Smooth muscle cell of the brain vasculature (primary cell): Measurements from ENCODE around the gene DMRTB1.
A peak's percentile ranks its signal among the peaks of the same experiment; 100 is the strongest.
"Not testable (repeated sequence)": the region's sequence is repeated elsewhere in the genome, so short reads cannot be mapped to it uniquely, and the experiment has no call there.

ENCODE experiments used
- DNase-seq: peaks from one replicate; pipeline ENCODE4 v3.0.0-alpha.2; 2012; ENCODE audit warnings: low read depth, low spot score

Gene DMRTB1

GRCh38 chr1:53459321-53460175 lies at the start of gene DMRTB1:
DMRTB1 (plus strand) TSS chr1:53459399; CDS start chr1:53459454, 55 bp downstream.
- no peak for DNase-seq

- no peak for DNase-seq
Observed at GRCh38 chr1:53409695-53410094, 49.5 kb upstream of the DMRTB1 start.

- DNase-seq = no peak
Observed at GRCh38 chr1:53410100-53410541, 49.1 kb upstream of the DMRTB1 start.

GRCh38 chr1:53410701-53411100 lies 48.5 kb upstream of the DMRTB1 start:
- no peak for DNase-seq

- DNase-seq = no peak
Observed at GRCh38 chr1:53411541-53412152, 47.6 kb upstream of the DMRTB1 start.

- no peak for DNase-seq
Observed at GRCh38 chr1:53412285-53413174, 46.7 kb upstream of the DMRTB1 start.

GRCh38 chr1:53413175-53414001 lies 45.8 kb upstream of the DMRTB1 start:
- DNase-seq = peak; percentile 82

- no peak for DNase-seq
Observed at GRCh38 chr1:53414632-53415031, 44.6 kb upstream of the DMRTB1 start.

- DNase-seq = no peak
Observed at GRCh38 chr1:53415432-53415831, 43.8 kb upstream of the DMRTB1 start.

GRCh38 chr1:53416269-53416813 lies 42.9 kb upstream of the DMRTB1 start:
- no peak for DNase-seq

- DNase-seq = no peak
Observed at GRCh38 chr1:53417074-53417511, 42.1 kb upstream of the DMRTB1 start.

GRCh38 chr1:53419034-53419433 lies 40.2 kb upstream of the DMRTB1 start:
- DNase-seq = no peak

- DNase-seq = no peak
Observed at GRCh38 chr1:53420341-53420740, 38.9 kb upstream of the DMRTB1 start.

GRCh38 chr1:53421208-53421607 lies 38.0 kb upstream of the DMRTB1 start:
- no peak for DNase-seq

GRCh38 chr1:53430261-53430660 lies 28.9 kb upstream of the DMRTB1 start:
- no peak for DNase-seq

GRCh38 chr1:53430779-53431178 lies 28.4 kb upstream of the DMRTB1 start:
- no peak for DNase-seq

GRCh38 chr1:53431244-53431643 lies 28.0 kb upstream of the DMRTB1 start:
- no peak for DNase-seq

- DNase-seq = no peak
Observed at GRCh38 chr1:53431805-53432565, 27.2 kb upstream of the DMRTB1 start.

GRCh38 chr1:53432611-53433010 lies 26.6 kb upstream of the DMRTB1 start:
- DNase-seq = no peak

GRCh38 chr1:53434405-53435007 lies 24.7 kb upstream of the DMRTB1 start:
- not testable (repeated sequence) for DNase-seq
